Testis (tissue), 3 donors: ENCODE results near the gene EFNA5. TPM values are rescaled to one million over a fixed set of nuclear protein-coding genes. Genes with fewer than 3 reads are reported as not detected.

ENCODE experiments used
- DNase-seq: peaks from one replicate; pipeline ENCODE4 v3.0.0-alpha.2; 2019
- H3K27ac ChIP-seq, 2 donors: fragments of 200-600 bp; sonication (generic); one replicate each; pipeline ENCODE4 v1.5.1; 2019
- H3K27me3 ChIP-seq: fragments of 200-600 bp; sonication (generic); one replicate; pipeline ENCODE4 v1.5.1; 2019
- H3K36me3 ChIP-seq: fragments of 200-600 bp; sonication (generic); one replicate; pipeline ENCODE4 v1.5.1; 2017; ENCODE audit warnings: low read depth; ENCODE audit errors: missing control alignments
- H3K4me1 ChIP-seq: fragments of 200-600 bp; sonication (generic); one replicate; pipeline ENCODE4 v1.5.1; 2019
- H3K4me3 ChIP-seq, 2 donors: fragments of 200-600 bp; sonication (generic); one replicate each; pipeline ENCODE4 v1.5.1; 2017 to 2019
- H3K9me3 ChIP-seq: fragments of 200-600 bp; sonication (generic); one replicate; pipeline ENCODE4 v1.5.1; 2017
- CTCF ChIP-seq, 3 experiments: fragments of 450-650 bp in 2 of 3; fragments of 200-600 bp in 1 of 3; sonication (generic) in 1 of 3; IDR thresholded peaks; one replicate each; pipeline ENCODE4 v1.5.1; 2016 to 2019; ENCODE audit warnings: antibody characterized with exemption in 3 of 3, mild to moderate bottlenecking in 2 of 3, moderate library complexity in 1 of 3
- POLR2A ChIP-seq: fragments of 450-650 bp; IDR thresholded peaks from one replicate; pipeline ENCODE4 v1.6.1; 2017; ENCODE audit warnings: antibody characterized with exemption, mild to moderate bottlenecking, moderate library complexity
- WGBS, 2 donors: methylation state at CpG; one replicate each; pipeline ENCODE4 v1.1.5; 2018; 5-methylcytosine and 5-hydroxymethylcytosine counted together
- intact Hi-C: fragments of 100-400 bp; cut with DNase I; formaldehyde crosslinking; loops from one replicate; pipeline ENCODE4 v1.15.1; 2023; ENCODE audit warnings: low total_unique reads
- polyA plus RNA-seq: library from polyadenylated mRNA; stranded (reverse); fragments of 350-450 nt; fragmentation: Illumina TruSeq; extraction: RNeasy Lipid Tissue Mini Kit (QIAGEN cat#74804); gene quantifications from one replicate; pipeline ENCODE4 v1.2.3, GENCODE V29; 2014; ENCODE audit warnings: low read depth, low replicate concordance; ENCODE audit not compliant: insufficient read depth
- total RNA-seq, 2 donors: library from RNA; depleted of rRNA; stranded (reverse); fragments of >200 nt; gene quantifications; one replicate each; pipeline ENCODE4 v1.2.3, GENCODE V29; 2016

The EFNA5 gene
- total and polyA plus RNA-seq, 3 donors from 2014 or later, result 2.6 to 5.4 (median 3.5) TPM

DNA sequence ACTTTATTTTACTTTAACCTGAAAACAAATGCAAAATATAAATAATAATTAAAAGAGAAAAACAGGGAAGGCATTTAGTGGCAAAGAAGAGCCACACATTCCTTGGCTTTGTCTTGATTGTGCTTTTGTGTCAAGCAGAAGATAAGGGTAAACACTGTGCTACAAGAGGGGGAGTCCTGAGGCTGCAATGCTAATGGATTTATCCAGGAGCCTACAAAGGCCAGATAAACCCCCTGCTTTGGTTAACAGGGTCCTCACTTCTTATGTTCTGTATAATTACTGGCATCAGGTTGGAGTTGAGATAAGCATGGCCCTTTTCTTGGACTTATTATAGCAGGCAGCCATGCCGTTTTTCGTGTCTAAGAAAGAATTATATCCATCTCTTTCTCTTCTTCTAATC lies 302.8 kb downstream of the EFNA5 start:
- 51 to 52% methylated on average over 2 of the region's 2 CpGs for WGBS, 2 donors
- intact Hi-C loops, result no loop called here
- Histone ChIP-seq H3K27me3 (no peaks in the 10 kb centered on the region), H3K4me3 (no peak overlapping the region), H3K27ac (no peak overlapping the region), H3K9me3 (no peaks in the 10 kb centered on the region), H3K4me1 (no peaks in the 10 kb centered on the region), H3K36me3 (no peaks in the 10 kb centered on the region)
- TF ChIP-seq POLR2A (no peak), CTCF (IDR thresholded peaks at IDR 0.05) (no peak)
- DNase-seq, result no peak

GRCh38 chr5:107367480-107367879 lies 303.3 kb downstream of the EFNA5 start:
- H3K36me3 ChIP-seq, result no peaks in the 10 kb centered on the region
- 87 to 91% methylated on average over 4 of the region's 4 CpGs for WGBS, 2 donors
- no peaks in the 10 kb centered on the region for H3K27me3 ChIP-seq
- H3K9me3 ChIP-seq, result no peaks in the 10 kb centered on the region
- H3K27ac ChIP-seq, result no peak overlapping the region
- intact Hi-C loops, result no loop called here
- DNase-seq, result no peak
- no peak overlapping the region for H3K4me3 ChIP-seq
- no peak for TF ChIP-seq POLR2A
- TF ChIP-seq CTCF (IDR thresholded peaks at IDR 0.05), result no peak
- H3K4me1 ChIP-seq, result no peaks in the 10 kb centered on the region

GRCh38 chr5:107365320-107366109 lies 305.2 kb downstream of the EFNA5 start:
- H3K27ac ChIP-seq, result no peak overlapping the region
- 81 to 83% methylated on average over 10 of the region's 10 CpGs for WGBS, 2 donors
- no peaks in the 10 kb centered on the region for H3K36me3 ChIP-seq
- TF ChIP-seq POLR2A, result no peak
- TF ChIP-seq CTCF (IDR thresholded peaks at IDR 0.05), result no peak
- H3K27me3 ChIP-seq, result no peaks in the 10 kb centered on the region
- DNase-seq, result no peak
- no peaks in the 10 kb centered on the region for H3K4me1 ChIP-seq
- no peak overlapping the region for H3K4me3 ChIP-seq
- intact Hi-C loops, result no loop called here
- H3K9me3 ChIP-seq, result no peaks in the 10 kb centered on the region

DNA sequence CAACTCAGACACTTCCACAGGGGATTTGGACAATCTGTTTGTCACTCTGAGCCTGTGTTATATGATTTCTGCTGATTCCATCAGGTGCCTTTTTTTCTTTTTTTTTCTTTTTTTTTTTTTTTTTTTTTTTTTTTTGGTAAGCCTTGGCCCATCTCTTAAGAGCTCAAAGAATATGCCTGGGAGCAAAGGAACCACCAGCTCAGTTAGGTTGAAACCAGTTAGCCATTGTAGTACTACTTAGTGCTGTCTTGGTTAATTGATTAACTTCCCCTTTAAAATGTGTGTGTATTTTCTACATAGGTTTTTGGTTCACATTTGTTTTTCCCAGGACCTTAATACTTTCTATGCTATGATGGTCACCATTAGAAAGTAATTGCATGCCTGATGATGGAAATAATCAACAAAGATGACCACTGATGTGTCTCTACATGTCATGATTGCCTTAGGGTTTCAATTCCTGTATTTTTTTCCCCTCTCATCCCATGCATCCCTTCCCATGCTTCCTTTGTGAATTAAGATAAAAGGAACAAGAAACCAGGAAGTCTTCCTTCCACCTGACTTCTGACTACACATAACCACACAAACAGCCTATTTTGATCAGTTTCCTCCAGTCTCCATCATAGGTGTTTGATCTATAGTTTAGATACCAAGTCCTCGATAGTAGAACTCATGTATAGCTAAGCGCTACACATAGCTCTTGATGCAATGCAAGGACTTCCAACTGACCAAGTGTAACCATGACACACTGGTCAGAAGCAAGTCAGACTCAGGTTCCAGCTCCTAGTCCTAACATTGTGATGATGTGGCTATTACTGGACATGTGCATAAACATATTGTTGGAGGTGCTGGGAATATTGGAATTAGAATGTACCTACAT lies 306.1 kb downstream of the EFNA5 start:
- TF ChIP-seq CTCF (IDR thresholded peaks at IDR 0.05) (no peak), POLR2A (no peak)
- intact Hi-C loops, result no loop called here
- 95% methylated on average over 2 of the region's 2 CpGs for WGBS, 2 donors

More for the DNA sequence above, 306.1 kb downstream of the EFNA5 start:
- no peak for DNase-seq
- Histone ChIP-seq H3K36me3 (no peaks in the 10 kb centered on the region), H3K4me3 (no peak overlapping the region), H3K27me3 (no peaks in the 10 kb centered on the region), H3K4me1 (no peaks in the 10 kb centered on the region), H3K9me3 (no peaks in the 10 kb centered on the region), H3K27ac (no peak overlapping the region)
